AG10803 (cell line): ENCODE data around the gene CRNKL1.

Source experiments
- DNase-seq: peaks from one replicate; pipeline ENCODE4 v3.0.0; 2010; ENCODE audit warnings: low read depth
- H3K4me3 ChIP-seq: 2 replicates; pipeline ENCODE4 v1.5.1; 2011; ENCODE audit warnings: mild to moderate bottlenecking, low read length, control low read depth
- CTCF ChIP-seq: conservative IDR thresholded peaks from 2 replicates; pipeline ENCODE4 v1.5.1; 2011; ENCODE audit warnings: mild to moderate bottlenecking, low read length, control low read depth, inconsistent platforms

Gene CRNKL1

GRCh38 chr20:20002101-20002998 lies 49.9 kb downstream of the CRNKL1 start:
- TF ChIP-seq CTCF: no peak
- DNase-seq: no peak

GRCh38 chr20:20000211-20000968 lies 51.9 kb downstream of the CRNKL1 start:
- no peak for DNase-seq
- no peak for TF ChIP-seq CTCF
- H3K4me3 ChIP-seq: no peak overlapping the region

More at GRCh38 chr20:20002101-20002998, 49.9 kb downstream of the CRNKL1 start:
- H3K4me3 ChIP-seq: no peak overlapping the region

GRCh38 chr20:19998990-19999705 lies 53.1 kb downstream of the CRNKL1 start:
- no peak for TF ChIP-seq CTCF
- no peak overlapping the region for H3K4me3 ChIP-seq
- DNase-seq: no peak

GRCh38 chr20:19996917-19997316 lies 55.3 kb downstream of the CRNKL1 start:
- no peak for TF ChIP-seq CTCF
- no peak overlapping the region for H3K4me3 ChIP-seq
- DNase-seq: no peak

- H3K4me3 ChIP-seq: no peak overlapping the region
- DNase-seq: no peak
- no peak for TF ChIP-seq CTCF
These were observed 56.0 kb downstream of the CRNKL1 start for GRCh38 chr20:19996222-19996621.

GRCh38 chr20:19995220-19995863 lies 56.9 kb downstream of the CRNKL1 start:
- no peak overlapping the region for H3K4me3 ChIP-seq
- peak; percentile 71 for DNase-seq
- TF ChIP-seq CTCF: peak; percentile 84
